IPS DF 4.7 (cell line): ENCODE measurements around the gene SLC26A6.

ENCODE experiments used
- DNase-seq: peaks from one replicate; pipeline ENCODE4 v3.0.0-alpha.2; 2013; ENCODE audit warnings: low spot score; ENCODE audit errors: extremely low read depth

The SLC26A6 gene

DNA sequence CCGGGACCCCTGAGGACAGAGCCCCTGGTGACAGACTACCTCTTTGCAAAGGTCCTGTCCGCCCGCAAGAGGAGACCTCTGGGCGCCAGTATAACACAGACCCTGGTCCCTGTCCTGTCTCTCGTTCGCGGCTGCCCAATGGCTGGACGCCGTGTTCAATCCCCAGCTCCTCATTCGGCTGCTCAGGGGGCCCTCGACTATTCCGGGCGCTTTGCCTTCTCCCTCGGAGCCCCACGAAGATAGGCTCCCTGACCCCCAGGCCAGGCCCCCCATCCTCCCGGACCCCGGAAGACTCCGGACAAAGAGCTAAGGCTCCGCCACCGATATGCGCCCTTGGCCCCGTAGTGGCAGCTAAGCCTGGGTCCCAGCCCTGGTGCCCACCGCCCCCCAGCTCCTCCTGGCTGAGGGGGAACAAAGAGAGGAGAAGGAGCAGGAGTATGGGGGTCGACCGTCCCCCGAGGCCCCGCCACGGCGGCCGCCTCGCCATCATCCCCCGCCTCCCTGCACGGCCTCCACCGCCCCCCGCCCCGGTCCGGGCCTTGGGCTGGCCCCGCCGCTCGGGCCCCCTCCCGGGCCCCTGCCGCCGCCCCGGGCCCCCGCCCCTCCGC is 27.0 kb upstream of the SLC26A6 start:
- no peak for DNase-seq

DNA sequence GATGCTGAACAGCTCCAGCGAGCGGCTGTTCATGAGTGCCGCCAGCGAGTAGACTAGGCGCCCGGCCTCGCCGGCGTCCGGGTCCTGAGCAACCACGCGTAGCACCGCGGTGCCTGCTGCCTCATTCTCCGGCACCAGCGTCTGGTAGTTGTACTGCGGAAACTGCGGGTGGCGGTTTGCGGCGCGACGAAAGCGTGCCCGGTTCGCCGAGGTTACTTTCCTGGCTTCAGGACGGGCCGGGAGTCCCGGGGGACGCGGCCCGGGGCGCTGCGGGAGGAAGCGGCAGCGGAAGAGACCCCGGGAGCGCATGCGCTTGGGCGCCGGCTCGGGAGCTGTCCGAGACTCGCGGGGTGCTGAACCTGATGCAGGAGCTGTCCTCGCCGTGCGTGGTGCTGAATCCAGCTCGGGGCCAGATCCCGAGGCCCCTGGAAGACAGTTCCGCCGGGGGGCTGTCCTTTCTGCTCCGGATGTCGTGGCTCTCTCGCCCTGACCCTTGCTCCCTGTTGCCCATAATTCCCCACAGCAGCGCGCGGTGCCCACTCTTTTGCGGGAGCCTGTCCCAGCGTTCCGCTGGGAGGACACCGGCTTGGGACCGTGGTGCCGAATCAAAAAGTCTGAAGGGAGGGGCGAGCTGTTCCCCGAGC is 26.4 kb upstream of the SLC26A6 start:
- no peak for DNase-seq

DNA sequence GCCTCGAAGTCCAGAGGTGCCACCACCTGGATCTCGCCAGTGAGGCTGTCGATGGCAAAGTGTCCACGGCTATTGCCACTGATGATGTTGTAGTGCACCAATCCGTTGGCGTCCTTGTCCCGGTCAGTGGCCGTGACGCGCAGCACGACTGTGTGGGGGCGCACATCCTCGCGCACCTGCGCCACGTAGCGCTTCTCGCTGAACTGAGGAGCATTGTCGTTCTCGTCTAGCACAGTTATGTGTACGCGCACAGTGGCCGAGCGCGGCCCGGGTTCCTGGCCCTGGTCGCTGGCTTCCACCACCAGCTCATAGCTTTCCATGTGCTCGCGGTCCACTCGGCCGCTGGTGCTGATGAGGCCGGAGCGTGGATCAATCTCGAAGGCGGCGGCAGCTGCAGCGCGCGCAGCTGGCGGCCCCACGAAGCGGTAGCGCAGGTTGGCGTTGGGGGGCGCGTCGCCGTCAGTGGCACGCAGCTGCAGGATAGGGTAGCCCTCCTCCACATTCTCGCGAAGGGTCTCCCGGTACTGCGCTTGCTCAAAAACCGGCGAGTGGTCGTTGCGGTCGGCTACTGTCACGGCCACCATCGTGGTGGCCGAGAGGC is 25.6 kb upstream of the SLC26A6 start:
- no peak for DNase-seq

DNA sequence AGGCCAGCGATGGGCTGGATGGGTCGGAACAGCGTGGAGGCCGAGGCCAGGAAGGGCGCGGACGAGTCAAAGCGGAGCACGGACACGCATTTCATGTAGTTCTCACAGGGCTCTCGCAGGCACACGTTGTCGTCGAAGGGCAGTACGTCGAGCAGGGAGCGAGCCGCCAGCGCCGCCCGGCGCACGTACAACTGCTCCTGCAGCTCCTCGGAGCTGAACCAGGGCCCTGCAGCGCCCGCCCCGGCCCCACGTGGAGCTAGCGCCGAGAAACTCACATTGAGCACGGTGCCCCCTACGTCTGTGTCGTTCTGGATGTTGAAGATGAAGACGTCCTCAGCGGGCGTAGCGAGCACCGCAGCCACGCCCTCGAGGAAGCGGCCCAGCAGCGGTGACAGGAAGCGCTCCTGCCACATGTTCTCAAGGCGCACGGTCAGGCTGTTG is 21.6 kb upstream of the SLC26A6 start:
- DNase-seq, result no peak

DNA sequence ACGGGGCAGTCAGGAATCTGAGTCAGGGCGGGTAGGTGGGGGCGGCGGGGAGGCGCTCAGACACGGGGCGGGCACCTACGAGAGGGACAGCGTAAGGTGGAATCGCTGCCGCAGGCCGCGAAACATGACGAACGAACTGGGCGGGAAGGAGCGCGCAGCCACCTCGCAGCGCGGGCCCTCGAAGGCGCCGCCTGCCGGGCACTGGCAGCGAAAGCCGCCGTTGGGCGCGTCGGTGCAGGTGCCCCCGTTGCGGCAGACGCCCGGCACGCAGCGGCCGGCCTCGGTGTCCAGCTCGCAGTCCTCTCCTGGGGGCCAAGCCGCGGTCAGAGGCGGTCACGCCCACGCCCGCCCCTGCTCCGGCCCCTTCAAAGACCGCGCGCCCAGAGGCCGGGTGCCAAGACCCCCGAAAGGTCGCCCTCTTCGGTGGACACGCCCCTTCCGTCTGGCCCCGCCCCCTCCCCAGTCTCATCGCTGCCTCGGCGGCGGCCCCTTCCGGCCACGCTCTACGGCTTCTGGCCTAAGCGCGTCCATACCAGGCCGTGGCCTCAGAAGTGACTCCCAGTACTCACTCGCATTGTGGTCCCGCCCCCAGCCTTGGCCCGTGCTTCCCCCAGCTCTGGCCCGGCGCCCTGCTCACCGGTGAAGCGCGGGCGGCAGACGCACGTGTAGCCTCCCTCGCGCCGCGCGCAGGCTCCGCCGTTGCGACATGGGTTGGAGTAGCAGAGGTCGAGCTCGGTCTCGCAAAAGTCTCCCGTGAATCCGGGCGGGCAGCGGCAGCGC is 21.0 kb upstream of the SLC26A6 start:
- no peak for DNase-seq

DNA sequence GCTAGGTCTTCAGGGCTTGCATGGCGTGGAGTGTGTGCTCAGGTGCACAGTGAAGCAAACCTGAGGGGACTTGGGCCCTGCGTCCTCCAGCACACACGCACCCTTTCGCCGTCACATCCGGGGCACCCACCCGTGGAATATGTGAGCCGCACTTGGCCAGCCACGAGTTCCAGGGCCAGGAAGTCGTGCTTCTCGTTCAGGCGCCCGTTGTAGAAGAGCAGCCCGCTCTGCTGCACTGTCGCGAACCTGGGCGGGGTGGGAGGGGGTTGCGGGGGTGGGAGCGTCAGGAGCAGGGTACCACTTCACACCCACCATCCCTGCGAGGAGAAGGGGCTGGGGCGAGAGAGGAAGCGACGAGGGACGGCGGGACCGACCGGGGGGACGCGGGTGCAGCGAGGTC is 20.3 kb upstream of the SLC26A6 start:
- DNase-seq, result no peak

DNA sequence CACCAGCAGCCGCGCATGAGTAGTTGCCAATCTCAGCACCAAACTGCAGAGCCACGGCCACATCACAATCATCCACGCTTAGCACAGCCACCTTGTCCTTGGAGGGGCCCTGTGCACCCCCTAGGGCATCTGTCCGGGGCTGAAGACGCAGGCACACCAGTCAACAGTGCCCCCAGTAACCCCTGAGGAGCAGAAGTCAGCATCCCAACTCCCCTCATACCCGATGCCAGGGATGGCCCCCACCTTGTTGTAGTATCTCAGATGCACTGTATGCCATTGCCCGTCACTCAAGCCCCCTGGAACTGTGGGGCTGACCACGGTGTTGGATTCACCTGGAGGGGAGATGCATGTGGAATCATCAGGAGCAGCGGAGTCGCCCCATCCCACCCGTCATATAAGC is 19.8 kb upstream of the SLC26A6 start:
- DNase-seq, result no peak

DNA sequence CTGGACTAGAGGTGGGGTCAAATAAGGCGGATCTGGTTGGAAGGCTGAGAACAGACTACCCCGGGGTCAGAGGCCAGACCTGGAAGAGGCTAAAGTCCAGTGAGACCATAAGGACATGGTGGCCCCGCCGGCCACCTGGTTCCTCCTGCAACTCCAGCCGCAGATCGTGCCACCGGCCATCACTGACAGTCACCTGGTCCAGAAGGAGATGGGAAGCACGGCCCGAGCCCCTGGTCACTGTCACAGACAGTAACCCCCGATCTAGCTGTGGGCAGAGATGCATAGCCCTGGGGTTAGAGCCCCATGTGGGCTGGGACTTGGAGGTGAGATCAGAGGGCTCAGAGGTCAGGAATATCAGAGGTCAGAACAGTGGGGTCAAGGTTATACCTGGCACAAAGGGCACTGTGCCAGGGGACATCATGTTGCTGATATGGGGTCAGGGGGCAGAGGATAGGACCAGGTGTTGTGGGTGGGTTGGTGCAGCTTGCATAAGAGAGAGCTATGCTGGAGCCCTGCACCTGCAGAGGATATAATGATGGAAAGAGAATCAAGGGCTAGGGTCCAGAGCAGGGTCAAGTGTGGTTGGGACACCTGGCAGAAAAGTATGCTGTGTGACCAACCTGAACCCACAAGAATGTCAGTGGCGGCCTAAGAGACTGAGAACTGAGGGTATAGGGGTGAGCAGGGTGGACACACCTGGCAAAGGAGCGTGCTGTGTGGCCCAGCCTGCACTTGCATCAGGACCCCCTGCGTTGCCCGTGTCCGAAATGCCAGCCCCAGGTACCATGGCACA is 17.9 kb upstream of the SLC26A6 start:
- DNase-seq, result no peak

DNA sequence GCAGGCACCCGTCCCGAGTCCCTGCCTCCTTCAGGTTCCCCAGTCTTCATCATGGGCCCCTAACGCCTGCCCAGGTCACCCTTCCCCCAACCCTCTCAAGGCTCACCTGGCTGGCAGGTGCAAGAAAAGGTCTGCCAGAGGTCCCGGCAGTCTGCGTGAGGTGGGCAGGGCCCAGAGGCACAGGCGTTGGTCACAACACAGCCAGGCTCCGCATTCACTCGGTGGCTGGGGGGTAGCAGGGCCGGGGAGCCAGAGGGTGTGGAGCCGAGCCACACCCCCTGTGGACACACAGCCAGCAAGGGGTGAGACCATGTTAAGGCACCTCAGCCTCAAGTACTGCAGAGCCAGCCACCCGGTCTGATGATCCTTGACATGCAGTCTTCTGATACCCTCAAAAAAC is 16.5 kb upstream of the SLC26A6 start:
- DNase-seq, result no peak

DNA sequence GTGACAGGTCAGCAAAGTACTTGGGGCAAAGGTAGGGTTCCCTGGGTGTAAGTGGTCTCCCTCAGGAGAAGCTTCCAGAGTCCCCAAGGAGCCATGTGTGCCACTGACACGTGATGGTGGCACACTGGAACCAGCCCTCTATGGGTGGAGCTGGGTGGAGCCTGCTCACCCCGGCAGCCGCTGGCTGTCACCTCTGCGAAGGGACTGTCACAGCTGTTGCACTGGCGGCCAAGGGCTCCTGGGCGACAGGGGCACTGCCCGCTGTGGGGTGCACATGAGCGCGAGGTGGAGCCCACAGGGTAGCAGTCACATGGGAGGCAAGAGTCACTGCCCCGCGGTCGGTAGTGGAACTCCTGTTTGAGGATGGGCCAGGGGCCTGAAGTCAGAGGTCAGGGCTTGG is 15.5 kb upstream of the SLC26A6 start:
- DNase-seq, result no peak

DNA sequence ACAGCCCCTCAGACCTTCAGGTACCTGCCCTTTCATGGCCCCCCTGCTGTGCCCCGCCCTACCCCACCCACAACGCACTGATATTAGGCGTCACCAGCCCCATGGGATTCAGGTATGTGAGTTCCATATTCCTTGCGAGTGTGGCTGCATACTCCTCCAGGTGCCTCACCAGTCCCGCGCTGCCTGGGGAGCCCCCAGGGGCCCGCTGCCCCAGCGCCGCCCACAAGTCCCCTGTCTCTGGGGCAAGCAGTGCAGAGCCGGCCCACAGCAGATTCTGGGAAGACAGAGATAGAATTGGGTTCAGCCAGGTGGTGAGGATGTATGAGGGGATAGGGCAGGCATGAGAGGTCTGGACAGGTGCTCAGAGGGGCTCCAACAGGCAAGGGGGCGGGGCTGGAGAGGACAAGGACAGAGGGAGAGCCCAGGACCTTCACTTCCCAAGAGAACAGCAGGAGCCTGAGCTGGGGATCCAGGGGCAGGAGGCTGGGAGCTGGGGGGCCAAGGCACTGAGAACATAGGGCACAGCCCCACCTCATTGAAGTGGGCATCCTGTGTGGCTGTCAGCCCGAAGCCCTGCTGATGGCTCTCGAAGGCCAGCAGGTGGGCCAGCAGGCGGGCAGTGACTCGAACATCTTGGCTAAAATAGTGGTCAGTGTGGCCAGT is 13.1 kb upstream of the SLC26A6 start:
- no peak for DNase-seq

DNA sequence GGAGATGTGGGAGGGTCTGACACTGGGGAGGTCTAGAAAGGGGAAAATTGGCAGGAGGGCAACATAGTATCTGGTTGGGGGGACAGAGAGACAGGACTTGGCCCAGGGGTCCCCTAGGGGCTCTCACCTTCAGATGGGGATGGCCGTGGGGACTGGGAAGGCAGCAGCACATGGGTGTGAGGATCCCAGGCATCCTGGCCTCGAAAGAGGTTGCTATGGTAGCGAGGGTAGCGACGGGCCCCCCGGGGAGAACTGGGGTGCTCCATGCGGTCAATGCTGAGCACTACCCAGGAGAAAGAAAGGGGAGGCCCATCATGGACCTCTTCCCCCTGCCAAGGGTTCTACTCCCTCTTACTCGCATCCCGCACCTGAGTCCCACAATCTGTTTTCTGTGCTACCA is 12.5 kb upstream of the SLC26A6 start:
- DNase-seq, result no peak

DNA sequence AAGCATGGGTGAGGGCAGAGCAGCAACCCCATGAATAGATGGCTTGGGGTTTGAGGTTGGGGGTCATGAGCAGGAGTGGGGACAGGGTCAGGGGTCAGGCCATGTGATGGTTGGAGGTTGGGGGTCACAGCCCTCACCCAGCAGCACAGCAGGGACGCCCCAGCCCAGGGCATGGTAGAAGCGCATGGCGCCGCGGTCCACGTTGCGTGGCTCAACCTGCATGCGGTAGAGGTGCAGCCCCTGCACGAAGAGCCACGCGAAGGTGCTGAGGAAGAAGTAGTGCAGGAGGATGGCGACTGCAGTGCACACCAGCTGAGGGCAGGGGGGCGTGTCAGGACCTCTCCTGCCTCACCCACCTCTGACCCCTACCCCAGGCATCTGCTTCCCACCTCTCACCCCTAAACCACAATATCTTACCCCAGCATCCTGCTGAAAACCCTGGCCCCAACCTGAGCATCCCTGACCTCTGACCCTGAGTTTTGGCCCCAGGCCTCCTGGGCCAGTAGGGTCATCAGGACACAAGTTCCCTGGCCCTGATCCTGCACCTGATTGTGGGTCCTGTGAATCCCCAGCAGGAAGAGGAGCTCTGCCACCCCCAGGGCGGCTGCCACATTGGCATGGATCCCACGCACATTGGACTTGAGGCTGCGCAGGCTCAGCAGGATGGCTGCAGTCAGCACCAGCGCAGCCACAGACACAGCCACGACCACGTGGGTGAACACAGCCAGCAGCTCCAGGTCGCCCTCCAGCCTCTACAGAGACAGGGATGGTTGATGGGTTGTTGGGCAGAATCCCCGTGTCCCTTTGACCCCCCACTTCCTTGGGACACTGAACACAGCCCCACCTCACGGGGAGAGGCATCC is 9.9 kb upstream of the SLC26A6 start:
- no peak for DNase-seq

DNA sequence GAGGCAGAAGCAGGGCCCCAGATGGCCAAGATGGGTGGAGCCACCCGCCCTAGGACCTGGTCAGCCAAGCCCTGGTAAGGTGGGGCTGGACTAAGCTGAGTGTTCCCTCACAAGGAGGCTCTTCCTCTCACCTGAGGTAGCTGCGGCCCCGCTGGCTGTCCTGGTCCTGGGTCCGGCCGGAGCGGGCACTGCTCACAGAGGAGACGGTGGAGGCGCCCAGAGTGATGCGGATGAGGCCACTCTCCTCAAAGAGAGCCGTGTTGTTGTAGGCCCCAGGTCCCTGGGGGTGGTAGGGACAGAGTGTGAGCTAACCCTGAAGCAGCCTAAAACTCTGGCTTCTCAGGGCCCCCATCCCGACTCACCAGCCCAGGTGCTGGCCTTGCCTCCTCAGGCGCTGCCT is 7.3 kb upstream of the SLC26A6 start:
- DNase-seq, result no peak

DNA sequence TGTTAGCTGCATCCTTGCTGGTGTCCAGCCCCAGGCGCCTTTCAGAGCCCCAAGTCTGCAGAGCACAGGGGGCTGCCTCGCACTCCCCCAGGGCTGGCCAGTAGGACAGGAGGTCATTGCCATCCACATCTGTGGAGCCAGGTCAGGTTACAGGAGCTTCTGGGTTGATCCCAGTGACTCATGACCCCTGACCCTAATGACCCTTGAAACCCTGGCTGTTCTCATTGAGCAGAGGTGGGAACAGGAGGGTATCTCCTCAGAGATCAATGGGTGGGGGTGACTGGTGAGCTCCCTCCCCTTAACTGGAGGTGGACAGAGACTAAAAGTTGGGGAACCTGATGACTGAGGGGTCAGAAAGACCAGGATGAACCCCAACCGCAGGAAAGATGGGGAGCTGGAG is 6.1 kb upstream of the SLC26A6 start:
- no peak for DNase-seq

DNA sequence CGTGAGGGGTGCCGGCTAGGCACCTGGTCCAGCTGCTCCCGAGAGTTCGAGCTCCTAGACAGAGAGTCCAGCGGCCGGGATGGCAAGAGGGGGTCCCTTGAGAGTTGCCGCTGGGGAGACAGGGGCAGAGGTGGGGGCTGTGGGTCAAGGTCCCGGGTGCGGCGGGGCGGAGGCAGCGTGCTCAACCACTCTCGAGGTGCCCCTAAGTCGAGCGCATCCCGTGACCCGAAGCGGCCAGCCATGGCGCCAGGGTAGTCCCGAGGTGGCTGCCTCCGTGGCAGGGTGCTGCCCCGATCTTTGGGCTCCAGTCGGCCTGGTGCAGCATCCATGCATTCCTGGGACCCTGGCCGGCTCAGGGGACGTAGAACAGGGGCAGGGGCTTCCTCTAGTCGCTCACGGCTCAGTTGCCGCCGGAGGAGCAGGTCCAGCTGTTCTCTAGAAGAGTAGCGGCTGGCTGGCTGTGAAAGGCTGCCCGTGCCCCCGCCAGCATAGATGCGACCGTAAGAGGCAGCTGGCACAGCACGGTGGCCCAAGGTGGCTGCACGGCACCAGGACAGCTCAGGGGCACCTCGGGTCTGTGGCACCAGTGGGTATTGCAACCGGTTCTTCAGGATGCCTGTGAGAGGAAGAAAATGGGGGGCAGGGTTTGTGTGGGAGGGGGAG is 4.8 kb upstream of the SLC26A6 start:
- DNase-seq, result no peak

DNA sequence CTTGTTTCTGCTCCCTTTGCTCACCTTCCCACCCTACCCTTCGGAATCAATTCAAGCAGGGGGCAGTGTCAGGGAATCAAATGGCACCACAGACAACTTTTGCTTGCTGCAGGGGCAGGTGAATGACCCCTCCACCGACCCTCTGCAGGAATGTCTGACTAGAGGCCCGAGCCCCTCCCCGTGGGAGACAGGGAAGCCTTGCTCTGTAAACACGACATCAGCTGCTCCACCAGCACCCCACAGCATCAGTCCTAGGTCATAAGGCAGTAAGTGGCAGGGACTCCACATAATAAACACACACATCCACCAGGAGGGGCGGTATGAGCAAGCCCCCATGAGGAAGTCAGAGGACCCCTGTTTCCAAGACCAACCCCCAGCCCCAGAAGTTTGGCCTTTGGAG is 2.0 kb upstream of the SLC26A6 start:
- no peak for DNase-seq

DNA sequence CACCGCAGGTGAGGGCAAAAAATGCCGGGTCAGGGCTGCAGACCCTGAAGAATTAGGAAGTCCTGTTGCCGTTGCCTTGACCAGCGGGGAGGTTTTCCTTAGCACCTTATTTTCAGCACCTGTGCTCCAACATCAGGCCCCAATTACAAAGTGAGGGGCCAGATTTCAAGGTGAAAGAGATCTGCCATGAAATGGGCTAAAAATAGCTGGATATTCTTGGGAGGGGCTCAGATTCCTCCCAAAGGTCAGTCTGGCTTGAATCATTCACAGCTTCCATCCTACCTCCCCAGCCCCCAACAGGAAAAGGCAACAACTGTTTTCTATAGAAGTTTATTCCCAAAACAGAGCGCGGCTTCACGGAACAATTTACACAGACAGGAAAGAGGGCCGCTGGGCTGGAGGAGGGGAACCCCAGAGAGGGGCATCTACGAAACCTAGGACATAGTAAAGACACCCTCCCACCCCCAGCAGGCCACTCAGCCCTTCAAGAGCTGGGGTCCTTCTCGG is 941 bp upstream of the SLC26A6 start:
- no peak for DNase-seq

DNA sequence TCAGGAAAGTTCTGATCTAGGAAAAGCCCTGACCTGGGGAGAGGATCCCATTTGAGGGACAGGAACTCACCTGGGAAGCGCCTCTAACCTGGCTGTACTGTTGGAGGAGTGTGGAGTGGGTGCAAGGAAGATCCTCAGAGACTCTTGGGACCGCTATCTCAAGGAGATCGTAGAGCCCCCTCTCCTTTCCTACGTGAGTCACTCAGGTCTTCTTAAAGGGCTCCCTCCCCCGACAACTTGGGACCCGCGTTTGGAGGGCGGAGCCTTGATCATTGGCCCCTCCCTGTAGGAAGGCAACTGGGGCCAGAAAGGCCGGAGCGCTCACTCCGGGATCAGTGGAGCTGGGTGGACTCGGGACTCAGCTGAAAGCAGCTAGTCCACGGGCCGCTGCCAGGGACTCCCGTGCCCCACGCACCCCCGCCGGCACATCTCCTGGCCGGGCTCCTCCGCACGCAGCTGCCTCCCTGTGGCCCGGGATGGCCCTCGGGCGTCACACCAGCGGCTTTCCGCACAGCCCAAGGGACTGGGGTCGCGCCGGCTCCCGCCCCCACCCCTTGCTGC is 520 bp downstream of the SLC26A6 start:
- no peak for DNase-seq
